Lung microvascular endothelial cell (primary cell): ENCODE results near the gene TINAGL1. TPM values are rescaled to one million over a fixed set of nuclear protein-coding genes. Genes with fewer than 3 reads are reported as not detected.

Experiments used
- DNase-seq, 2 donors: peaks; one replicate each; pipeline versions ENCODE4 v3.0.0 to v3.0.0-alpha.2; 2010; ENCODE audit warnings: low read depth in 2 of 2
- total RNA-seq: library from RNA; depleted of rRNA; stranded (reverse); fragments of >200 nt; gene quantifications from 2 replicates; pipeline ENCODE4 v1.2.1, GENCODE V29; 2014

Gene TINAGL1, protein sequence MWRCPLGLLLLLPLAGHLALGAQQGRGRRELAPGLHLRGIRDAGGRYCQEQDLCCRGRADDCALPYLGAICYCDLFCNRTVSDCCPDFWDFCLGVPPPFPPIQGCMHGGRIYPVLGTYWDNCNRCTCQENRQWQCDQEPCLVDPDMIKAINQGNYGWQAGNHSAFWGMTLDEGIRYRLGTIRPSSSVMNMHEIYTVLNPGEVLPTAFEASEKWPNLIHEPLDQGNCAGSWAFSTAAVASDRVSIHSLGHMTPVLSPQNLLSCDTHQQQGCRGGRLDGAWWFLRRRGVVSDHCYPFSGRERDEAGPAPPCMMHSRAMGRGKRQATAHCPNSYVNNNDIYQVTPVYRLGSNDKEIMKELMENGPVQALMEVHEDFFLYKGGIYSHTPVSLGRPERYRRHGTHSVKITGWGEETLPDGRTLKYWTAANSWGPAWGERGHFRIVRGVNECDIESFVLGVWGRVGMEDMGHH
- 229 and 317 TPM in 2 replicates for total RNA-seq

DNA sequence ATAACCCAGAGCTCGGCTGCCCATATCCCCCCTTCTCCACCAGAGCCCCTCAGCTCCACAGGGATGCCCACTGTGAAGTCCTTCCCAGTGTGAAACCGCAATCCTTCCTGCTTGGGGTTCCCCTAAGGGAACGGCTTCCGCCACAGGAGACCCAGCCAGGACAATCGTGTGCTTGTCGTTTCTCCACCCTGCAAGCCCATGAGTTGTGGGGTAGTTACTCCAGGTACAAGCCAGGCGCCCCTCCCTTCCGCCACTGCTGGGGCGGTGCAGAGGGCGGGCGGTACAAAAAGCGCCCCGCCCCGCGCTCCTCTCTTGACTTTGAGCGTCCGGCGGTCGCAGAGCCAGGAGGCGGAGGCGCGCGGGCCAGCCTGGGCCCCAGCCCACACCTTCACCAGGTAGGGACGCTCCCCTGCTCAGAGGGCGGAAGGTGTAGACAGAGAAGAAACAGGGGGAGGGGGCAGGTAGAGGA lies at the start of gene TINAGL1:
TINAGL1 (plus strand) TSS at position 315 of the 469 bp plus-strand sequence. CDS start 634 bp downstream, outside the sequence.
- DNase-seq: peak; percentile 44 to 63

DNA sequence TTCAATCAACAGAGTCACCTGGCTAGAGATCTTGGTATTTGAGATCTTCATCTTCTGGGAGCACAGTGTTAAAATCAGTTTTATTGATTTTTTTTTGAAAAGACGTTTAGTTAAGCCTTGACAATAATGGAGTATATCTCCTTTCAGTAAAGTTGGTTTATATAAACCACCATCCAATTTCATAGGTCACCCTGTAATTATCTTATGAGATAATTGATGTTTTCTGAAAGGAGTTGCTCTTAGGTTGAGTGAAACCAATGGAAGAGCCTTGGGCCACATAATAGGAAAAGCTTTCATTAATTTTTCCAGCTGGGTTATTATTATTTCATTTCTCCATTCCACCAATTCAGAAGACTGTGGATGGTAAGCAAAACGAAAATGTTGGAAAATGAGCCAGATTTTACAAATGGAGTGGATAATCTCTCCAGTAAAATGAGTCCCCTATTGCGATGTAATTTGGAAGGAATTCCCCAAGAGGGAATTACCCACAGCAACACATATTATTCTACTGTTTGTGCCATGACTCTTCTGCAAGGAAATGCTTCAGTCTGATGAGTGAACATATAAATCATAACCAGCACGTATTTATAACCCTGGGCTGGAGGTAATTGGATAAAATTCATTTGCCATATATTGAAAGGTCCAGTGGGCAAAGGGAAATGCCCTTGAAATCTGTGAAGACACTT lies 46.2 kb upstream of the TINAGL1 start:
- peak in 1 of 2 donors; percentile 20 for DNase-seq

DNA sequence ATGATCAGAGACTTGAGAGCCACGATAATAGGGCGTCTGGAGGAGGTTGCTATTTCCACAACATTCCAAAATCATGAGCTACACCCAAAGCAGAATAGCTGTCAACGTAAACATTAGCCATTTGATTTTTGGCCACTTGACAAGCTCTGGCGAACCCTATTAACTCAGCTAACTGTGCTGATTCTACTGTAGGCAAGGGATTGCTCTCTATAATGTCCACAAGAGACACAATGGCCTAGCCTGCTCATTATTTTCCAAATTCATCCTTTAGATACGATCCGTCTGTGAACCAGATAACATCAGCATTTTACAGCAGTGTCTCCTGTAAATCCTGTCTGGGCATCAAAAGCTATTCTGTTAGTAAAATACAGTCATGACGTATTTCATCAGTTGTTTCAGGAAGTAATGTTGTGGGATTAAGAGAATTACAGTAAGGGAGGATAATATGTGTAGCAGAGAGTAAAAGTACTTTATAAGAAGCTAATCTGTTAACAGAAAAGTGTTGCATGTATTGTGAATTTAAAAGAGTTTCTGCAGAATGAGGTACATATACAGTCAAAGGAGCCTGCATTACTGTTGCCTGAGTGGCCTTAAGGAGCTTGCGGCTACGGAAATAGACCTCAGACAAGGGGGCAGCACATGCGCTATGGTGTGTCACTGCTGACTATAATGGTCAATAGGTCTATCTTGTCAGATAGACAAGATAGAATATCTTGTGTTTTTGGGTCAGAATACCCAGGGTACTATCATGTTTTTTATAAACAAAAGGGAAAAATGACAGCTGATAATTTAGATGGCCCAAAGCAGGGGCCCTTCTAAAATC lies 44.9 kb upstream of the TINAGL1 start:
- peak; percentile 31 to 45 for DNase-seq

DNA sequence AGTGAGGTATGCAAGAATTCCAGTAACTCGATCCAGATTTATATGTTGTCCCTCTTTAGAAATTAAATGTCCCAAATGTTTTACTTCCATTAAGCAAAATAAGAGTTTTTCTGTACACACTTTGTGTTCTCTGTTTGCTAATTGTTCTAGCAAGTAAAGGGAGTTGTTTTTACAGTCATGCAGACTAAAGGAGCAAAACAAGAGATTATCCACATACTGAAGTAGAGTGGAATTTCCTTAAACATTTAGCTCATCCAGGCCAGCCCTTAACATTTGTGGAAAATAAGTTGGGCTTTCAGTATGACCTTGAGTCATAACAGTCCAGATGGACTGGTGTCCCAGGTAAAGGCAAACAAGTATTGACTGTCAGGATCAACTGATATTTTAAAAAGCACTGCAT lies 44.1 kb upstream of the TINAGL1 start:
- DNase-seq: no peak

DNA sequence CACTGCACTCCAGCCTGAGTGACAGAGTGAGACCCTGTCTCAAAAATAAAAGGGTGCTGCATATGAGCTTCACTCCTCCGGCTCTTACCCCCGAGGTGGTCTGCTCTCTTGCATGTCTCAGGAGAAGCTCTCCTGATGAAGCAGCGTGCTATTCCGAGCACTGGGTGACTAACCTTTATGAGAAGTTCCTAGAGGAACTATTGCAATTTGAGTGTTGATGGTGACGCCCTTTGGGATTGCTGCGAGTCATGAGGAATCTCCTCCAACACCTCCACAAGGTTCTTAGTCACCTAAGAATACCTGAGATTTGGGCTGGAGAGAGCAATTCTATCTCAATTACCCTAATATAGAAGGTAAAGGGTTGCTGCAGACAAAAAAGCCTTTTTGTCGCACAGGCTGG lies 40.8 kb upstream of the TINAGL1 start:
- DNase-seq: no peak

DNA sequence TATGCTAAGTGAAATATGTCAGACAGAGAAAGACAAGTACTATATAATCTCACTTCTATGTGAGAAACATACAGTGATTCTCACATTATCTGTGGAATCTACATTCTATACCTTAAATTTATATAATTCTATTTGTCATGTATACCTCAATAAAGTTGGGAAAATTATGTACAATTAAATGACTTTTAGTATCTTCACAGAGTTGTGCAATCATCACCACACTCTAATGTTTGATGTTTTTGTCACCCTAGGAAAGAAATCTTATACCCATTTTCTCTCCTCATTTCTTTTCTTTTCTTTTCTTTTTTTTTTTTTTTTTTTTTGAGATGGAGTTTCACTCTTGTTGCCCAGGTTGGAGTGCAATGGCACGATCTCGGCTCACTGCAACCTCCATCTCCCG lies 37.0 kb upstream of the TINAGL1 start:
- no peak for DNase-seq

DNA sequence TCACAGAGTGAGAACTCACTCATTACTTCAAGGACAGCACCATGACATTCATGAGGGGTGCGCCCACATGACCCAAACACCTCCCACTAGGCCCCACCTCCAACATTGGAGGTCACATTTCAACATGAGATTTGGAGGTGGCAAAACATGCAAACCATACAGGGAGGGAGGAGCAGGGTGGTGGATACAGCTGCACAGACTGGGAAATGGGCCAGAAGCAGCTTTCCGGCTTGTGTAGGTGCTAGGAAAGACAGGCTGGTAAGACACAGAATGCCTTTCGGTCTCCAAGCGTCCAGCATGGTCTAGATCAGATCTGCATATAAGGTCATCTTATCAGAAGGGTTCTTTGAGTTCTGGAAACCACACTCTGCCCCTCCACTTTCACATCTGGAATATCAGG lies 35.1 kb upstream of the TINAGL1 start:
- DNase-seq: no peak

DNA sequence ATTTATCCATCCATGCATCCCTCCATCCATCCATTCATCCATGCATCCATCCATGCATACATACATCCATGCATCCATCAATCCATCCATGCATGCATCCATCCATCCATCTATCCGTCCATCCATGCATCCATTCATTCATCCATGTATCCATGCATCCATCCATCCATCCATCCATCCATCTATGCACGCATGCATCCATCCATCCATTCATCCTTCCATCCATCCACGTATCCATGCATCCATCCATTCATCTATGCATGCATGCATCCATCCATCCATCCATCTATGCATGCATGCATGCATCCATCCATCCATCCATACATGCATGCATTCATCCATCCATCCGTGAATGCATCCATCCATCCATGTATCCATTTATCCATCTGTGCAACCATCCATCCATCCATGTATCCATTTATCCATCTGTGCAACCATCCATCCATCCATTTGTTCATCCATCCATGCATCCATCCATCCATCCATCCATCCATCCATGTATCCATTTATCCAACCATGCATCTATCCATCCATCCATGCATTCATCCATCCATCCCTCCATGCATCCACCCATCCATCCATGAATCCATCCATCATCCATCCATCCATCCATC lies 30.3 kb upstream of the TINAGL1 start:
- DNase-seq: no peak

DNA sequence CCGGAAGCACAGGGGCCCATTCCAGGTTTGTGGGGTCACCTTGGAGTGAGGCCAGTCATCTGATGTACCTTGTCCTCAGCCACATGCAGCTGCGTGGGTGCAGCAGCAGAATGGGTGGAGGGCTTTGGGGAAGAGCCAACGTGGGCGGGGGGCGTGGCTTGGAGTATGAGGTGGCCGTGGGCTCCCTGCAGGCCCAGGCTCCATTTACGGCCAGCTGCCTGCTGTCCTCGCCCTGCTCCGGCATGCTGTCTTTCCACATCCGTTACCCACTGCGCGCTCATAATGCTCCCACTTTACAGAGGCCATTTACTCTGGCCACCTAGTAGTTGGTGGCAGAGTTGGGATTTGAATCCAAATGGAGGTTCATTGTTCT lies 27.8 kb upstream of the TINAGL1 start:
- no peak for DNase-seq

DNA sequence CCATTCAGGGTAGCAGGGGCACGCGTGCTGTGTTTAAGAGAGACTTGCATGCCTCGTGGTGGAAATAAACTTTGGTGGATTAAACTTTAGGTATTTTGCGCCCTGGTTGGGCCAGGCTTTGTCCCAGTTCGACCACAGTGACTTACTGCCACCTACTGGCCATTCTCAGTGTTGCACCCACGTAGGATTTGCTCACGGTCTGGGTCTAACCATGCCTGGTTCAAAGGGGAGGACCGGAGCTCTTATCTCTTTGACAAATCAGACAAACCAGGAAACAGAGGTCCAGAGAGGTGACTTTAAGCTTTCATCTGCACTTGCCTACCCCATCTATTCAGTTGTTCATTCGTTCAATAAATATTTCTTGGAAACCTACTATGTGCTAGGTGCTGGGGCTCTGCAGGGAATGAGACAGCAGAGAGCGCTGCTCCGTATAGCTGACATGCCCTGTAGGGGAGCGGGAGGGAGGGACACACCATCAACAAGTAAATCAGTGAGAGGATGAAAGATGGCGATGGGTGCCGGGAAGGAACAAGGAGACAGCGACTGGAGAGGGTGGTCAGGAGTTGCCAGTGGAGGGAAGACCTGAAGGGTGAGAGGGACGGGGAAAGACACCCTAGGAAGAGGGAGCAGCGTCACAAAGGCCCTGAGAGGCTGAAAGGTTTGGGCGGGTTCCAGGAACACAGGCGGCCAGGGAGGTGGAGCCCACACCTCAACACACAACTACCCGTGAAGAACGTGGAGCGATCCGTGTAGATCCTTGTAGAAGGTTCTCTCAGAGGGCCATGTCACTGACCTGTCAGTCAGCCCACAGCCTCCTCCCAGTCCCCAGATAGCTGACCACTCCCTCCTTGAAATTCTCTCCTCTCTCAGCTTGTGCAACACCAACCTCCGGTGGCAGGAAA lies 27.2 kb upstream of the TINAGL1 start:
- peak; percentile 81 to 93 for DNase-seq

DNA sequence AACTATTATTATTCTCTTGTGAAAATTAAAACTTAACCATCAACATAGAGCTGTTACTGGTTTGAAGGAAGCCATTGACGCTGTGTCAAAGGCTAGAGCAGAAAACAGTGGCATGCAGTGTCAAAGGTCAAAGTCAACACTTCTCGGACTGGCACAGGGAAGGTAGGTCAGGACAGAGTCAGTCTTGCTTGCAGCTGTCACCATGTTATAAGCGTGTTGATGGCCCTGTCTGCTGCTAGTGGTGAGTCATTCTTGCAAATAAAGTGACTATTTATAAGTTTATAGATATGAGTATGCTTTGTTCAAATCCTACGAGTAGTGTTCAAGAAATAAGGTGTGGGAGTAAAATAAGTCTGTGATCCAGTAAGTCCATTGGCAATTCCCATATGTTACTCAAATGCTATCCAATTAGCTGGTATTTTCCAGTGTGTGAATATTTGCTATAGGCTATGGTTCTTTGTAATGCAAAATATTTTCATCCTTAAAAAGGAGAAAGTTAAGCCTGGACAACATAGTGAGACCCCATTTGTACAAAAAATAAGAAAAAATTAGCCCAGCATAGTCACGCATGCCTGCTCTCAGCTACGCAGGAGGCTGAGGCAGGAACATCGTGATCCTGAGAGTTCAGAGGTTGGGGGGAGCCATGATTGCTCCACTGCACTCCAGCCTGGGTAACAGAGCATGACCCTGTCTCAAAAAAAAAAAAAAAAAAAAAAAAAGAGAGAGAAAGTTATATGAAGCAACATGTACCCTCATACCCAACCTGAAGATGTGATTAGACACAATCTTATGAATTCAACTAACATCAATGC lies 26.3 kb upstream of the TINAGL1 start:
- DNase-seq: peak; percentile 30 to 41

DNA sequence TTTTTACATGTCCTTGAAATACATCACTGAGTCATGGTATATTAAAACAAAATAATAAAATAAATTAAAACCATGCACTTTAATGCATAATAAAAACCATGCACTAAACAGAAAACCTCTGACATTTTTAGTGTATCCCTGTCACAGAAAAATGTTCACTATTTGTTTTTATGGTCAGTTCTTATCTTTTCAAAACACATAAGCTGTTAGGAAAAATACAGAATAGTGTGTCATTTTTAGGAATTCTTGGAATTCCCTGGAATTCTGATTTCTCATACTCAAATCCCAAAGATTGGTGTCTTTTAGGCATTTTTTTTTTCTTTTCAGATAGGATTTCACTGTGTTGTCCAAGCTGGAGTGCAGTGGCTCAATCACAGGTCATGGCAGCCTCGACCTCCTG lies 25.1 kb upstream of the TINAGL1 start:
- peak in 1 of 2 donors; percentile 35 for DNase-seq

DNA sequence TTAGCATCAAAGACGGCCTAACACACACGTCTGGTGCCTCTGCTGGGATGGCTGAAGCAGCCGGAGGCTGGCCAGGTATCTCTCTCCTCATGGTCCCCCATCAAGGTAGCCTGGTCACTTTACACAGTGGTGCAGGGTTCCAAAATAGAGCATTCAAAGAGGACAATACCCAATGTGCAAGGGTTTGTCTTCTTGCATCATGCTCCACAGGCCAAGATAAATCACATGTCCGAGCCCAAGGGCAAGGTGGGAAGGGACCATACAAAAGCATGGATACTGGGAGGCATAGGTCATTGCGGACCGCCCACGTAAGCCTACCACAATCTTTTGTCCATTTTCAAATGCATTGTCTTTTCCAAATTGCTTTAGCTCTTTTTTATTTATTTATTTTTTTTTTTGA lies 23.8 kb upstream of the TINAGL1 start:
- DNase-seq: no peak

DNA sequence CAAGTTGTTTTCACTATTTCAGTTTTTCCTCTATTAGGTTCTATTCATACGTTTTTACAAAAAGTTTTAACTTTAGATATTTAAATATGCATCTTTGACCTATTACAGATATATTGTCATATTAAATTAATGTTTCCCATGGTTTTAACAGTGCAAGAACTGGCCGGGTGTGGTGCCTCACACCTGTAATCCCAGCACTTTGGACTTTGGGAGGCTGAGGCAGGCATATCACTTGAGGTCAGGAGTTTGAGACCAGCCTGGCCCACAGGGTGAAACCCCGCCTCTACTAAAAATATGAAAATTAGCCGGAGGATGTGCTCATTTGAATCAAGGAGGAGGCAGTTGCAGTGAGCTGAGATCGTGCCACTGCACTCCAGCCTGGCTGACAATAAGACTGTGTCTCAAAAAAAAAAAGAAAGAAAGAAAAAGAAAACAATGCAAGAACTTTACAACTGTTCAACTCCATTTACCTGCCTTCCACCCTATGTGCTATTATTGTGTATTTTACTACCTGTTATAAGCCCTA lies 19.8 kb upstream of the TINAGL1 start:
- no peak for DNase-seq

DNA sequence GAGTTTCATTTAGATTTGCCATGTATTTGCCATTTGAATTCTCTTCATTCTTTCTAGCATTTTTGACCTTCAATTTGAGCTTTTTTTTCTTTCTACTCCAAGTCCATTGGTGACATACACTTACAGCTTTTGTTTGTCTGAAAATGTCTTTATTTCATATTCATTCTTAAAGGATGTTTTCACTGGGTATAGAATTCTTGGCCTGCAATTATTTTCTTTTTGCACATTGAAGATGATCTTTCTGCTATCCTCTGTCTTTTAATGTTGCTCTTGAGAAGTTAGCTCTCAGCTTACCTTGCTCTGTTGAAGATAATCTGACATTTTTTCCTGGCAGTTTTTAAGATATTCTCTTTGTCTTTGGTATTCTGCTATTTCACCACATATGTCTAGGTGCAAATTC lies 16.6 kb upstream of the TINAGL1 start:
- DNase-seq: no peak

DNA sequence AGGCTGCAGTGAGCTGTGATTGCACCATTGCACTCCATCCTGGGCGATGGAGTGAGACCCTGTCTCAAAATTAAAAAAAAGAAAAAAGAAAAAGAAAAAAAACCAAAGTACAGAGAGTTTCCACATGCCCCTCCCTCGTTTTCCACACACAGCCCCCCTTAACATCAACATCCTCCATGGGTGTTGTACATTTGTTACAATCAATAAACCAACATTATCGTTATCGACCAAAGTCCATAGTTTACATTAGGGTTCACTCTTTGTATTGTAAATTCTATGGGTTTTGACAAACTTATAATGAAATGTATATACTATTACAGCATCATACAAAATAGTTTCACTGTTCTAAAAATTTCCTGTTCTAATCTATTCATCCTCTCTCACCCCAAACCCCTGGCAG lies 15.9 kb upstream of the TINAGL1 start:
- no peak for DNase-seq

DNA sequence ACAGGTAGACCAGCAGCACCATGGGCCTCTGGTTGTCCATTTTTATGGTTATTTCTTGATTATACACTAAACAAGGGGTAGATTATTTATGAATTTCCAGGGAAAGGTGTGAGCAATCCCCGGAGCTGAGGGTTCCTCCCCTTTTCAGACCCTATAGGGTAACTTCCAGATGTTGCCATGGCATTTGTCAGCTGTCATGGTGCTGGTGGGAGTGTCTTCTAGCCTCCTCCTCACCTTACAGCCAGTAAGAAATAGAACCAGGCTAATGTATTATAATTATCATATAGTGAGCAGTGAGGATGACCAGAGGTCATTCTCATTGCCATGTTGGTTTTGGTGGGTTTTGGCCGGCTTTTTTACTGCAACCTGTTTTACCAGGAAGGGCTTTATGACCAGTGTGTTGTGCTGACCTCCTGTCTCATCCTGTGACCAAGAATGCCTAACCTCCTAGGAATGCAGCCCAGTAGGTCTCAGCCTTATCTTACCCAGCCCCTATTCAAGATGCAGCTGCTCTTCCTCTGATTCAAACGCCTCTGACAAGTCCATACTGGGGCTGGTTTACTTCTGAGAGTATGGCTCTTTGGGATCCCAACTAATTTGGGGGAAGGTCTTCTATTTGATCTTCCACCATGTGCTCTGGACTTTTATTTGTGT lies 13.5 kb upstream of the TINAGL1 start:
- peak in 1 of 2 donors; percentile 31 for DNase-seq

DNA sequence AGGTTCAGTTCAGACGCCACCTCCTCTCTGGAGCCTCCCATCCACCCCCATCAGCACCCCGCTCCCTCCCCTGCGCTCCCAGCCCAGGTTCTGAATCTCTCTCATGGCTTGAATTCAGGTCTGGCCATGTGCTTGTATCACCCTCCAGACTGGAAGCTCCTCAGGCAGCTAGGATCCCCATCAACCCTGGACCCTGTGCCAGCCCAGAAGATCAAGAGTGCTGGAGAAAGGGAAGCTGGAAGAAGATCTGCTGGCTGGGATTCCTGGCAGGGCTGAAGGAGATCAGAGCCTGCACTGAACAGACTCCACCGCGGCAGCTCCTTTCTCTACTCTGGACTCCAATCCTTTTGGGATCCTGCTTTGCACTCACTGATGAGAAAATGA lies 11.7 kb upstream of the TINAGL1 start:
- DNase-seq: no peak
